GM19328 (cell line): ENCODE measurements around the gene IMPDH2.

Experiments used
- ATAC-seq: cut with Tn5 transposase; IDR thresholded peaks from one replicate; pipeline ENCODE4 v1.9.1; 2021; ENCODE audit warnings: mild to moderate bottlenecking, moderate library complexity; ENCODE audit not compliant: unreplicated experiment

The IMPDH2 gene

GRCh38 chr3:49028673-49029562 is at the start of gene IMPDH2:
Gene IMPDH2, minus strand, starts transcription at chr3:49029398. Its CDS starts 48 bp downstream, at chr3:49029350.
- peak; percentile 93 for ATAC-seq

GRCh38 chr3:49076646-49077045 is 47.4 kb upstream of the IMPDH2 start:
- no peak for ATAC-seq

GRCh38 chr3:49076116-49076515 is 46.9 kb upstream of the IMPDH2 start:
- ATAC-seq = no peak

GRCh38 chr3:49058011-49058410 is 28.8 kb upstream of the IMPDH2 start:
- ATAC-seq = no peak

GRCh38 chr3:49057268-49057667 is 28.1 kb upstream of the IMPDH2 start:
- no peak for ATAC-seq

GRCh38 chr3:49054344-49054862 is 25.2 kb upstream of the IMPDH2 start:
- no peak for ATAC-seq

- no peak for ATAC-seq
Observed at GRCh38 chr3:49053543-49053942, 24.3 kb upstream of the IMPDH2 start.

GRCh38 chr3:49035281-49035680 is 6.1 kb upstream of the IMPDH2 start:
- ATAC-seq = no peak

GRCh38 chr3:49034650-49035049 is 5.5 kb upstream of the IMPDH2 start:
- ATAC-seq = no peak

GRCh38 chr3:49032646-49033304 is 3.6 kb upstream of the IMPDH2 start:
- no peak for ATAC-seq

GRCh38 chr3:49030321-49030720 is 1.1 kb upstream of the IMPDH2 start:
- ATAC-seq = no peak

GRCh38 chr3:49029563-49029884 is 326 bp upstream of the IMPDH2 start:
- ATAC-seq = no peak

GRCh38 chr3:49028298-49028672 is 913 bp downstream of the IMPDH2 start:
- ATAC-seq = no peak

- ATAC-seq = no peak
Observed at GRCh38 chr3:49027634-49028033, 1.6 kb downstream of the IMPDH2 start.

- no peak for ATAC-seq
Observed at GRCh38 chr3:49026536-49026935, 2.7 kb downstream of the IMPDH2 start.

- no peak for ATAC-seq
Observed at GRCh38 chr3:49025793-49026520, 3.2 kb downstream of the IMPDH2 start.

- ATAC-seq = no peak
Observed at GRCh38 chr3:49025005-49025792, 4.0 kb downstream of the IMPDH2 start.

GRCh38 chr3:49024449-49024848 is 4.7 kb downstream of the IMPDH2 start:
- no peak for ATAC-seq

GRCh38 chr3:49023775-49024174 is 5.4 kb downstream of the IMPDH2 start:
- ATAC-seq = no peak

- no peak for ATAC-seq
Observed at GRCh38 chr3:49022688-49023171, 6.5 kb downstream of the IMPDH2 start.
